NCI-H128 (cell line): ENCODE results near the gene ZMYND12.
A peak's percentile ranks its signal among the peaks of the same experiment; 100 is the strongest.

Experiments used
- DNase-seq: peaks from one replicate; lab custom pipeline; 2025; ENCODE audit not compliant: unreplicated experiment; lab: John Stamatoyannopoulos, UW

The ZMYND12 gene

DNA sequence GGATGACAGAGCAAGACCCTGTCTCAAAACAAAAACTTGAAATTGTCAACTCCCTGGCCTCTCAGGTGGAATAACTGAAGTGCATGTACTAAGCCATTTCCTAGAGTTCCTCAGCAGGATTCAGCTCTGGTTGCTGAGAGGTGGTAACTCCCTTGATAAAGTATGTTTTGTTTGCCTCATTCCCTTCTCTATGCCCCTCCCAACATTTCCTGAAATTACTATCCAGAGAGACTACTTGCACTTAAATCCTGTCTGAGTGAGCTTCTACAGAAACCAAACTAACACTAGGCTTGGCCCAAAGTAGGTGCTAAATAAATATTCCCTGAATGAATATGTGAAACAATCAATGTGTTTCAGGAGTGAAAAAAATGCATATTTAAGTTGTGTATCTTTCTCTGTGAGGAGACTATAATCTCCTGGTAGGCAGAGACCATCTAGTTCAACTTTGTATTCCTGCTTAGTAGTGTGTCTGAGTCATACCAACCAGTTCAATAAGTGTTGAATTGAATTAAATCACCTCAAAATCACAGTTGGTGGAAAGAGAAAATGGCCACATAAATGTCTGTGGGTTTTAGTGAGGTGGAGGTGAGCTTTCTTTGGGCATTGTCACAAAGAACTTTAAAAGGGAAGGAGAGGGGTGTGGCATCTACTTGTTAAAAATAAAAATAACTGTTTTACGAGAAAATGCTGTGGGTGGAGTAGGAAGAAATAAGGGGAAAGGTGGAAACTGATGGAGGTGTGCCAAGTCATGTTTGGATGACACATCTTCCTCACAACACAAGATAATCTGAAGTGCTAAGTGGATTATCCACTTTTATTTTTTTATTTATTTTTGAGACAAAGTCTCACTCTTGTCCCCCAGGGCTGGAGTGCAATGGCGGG is 62.6 kb downstream of the ZMYND12 start:
- DNase-seq: no peak

DNA sequence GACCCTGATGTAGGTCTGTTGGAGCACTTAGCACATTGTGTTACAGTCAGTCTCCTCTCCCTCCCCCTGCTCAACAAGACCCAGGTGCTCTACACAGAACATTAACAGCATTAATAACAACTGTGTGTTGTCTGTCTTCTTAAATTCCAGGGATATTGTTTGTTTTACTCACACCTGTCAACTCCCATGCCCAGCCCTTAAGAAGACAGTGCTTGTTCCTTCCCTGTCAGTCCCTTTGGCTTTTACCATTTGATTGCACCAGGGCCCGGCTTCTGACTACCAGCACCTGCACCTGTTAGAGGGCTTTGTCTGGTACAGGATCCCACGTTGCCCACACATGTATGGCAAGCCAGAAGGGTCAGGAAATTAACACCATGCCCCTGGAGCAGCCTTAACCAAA is 63.6 kb downstream of the ZMYND12 start:
- no peak for DNase-seq

DNA sequence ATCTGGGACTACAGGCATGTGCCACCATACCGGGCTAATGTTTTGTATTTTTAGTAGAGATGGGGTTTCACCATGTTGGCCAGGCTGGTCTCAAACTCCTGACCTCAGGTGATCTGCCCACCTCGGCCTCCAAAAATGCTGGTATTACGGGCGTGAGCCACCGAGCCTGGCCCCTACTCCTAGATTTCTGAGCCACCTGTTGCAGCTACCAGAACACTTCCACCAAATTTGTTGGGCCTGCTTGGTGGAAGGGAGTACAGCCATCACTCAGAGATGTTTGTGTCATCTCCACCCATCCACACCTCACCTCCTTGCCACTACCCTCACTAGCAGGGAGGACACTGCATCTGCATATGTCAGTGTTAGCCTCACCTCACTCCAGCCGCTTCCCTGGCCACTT is 69.8 kb downstream of the ZMYND12 start:
- DNase-seq: no peak

DNA sequence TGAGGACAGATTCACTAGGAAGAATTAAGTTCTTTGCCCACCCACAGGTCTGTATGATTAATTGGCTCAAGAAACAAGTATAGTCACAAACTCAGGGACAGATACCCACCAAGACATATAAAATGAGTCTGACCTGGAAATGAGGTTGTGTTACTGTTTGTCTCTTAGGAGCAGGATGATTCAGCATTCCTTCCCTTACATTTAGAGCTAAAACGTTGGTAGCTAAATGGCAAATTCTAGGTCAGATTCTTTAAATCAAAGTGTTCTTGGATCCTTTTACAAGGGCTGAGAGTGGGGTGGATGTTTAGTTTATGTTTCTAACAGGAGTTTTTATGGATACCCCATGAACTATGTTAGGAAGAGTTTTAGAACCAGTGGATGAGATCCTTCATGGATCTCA is 70.5 kb downstream of the ZMYND12 start:
- no peak for DNase-seq

DNA sequence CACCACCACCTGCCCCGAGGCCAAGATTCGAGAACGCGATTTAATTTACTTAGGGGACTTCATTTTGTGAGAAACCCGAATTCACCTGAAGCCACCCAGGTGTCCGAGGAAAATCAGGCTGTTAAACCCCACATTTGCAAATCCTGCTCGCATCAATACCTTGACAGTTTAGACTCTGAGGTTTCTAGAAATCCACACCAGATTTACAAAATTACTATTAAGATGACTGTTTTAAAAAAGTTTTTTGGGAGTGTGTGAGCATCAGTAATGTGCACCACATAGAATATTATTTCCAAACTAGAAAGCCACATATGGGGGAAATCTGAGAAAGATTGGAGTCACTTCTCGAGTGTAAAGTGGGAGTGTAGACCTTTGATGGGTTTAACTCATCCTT is 74.5 kb downstream of the ZMYND12 start:
- no peak for DNase-seq

DNA sequence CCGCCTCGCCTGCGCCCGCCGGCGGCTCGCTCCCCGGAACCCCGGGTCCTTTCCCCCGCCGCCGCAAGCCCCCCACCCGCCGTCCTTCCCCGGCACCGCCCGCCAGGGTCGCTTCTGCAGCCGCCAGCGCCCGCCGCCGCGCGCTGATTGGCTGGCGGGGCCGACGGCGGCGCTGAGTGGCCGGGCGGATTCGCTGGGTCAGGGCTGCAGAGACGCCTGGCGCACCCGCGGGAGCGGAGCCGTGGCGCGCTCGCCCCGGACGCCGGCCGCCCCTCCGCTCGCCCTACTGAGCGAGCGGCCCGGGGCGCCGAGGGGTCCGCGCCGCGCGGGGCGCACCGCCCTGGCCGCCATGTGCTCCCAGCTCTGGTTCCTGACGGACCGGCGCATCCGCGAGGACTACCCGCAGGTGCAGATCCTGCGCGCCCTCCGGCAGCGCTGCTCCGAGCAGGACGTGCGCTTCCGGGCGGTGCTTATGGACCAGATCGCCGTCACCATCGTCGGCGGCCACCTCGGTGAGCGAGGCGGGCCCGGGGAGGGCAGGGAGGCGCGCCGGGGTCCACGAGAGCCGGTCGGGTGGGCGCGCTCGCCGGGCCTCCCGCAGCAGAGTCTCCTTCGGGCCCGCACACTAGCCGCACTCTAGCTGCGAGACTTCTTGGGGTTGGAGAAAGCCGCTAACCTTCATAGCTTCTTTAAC is 75.1 kb downstream of the ZMYND12 start, which contains the start of gene RIMKLA:
Gene RIMKLA, plus strand, starts transcription at position 207 of the 694 bp plus-strand sequence. Its CDS starts 143 bp downstream, at position 350.
- DNase-seq: peak; percentile 75
